CD4-positive, alpha-beta T cell (primary cell): ENCODE data around the gene TMEM242. TPM values are rescaled to one million over a fixed set of nuclear protein-coding genes. Genes with fewer than 3 reads are reported as not detected.

Experiments
- ATAC-seq: fragments of 200-7000 bp; cut with Tn5 transposase; one replicate; pipeline ENCODE4 v1.10.0; 2022; ENCODE audit warnings: mild to moderate bottlenecking; ENCODE audit not compliant: poor library complexity
- CTCF ChIA-PET: fragments of 350-600 bp; sonication (Branson Sonifier 250); formaldehyde crosslinking; loops from one replicate; lab custom pipeline; 2021; ENCODE audit warnings: antibody characterized with exemption, inconsistent platforms; lab: Charles Lee
- POLR2A ChIA-PET: fragments of 350-600 bp; sonication (Branson Sonifier 250); formaldehyde crosslinking; loops from one replicate; lab custom pipeline; 2021; ENCODE audit warnings: antibody characterized with exemption, inconsistent platforms; lab: Charles Lee
- DNase-seq, 14 experiments: peaks; one replicate each; pipeline ENCODE4 v3.0.0-alpha.2; 2013 to 2020; ENCODE audit warnings: mixed read lengths in 2 of 14
- H3K27ac ChIP-seq, 2 donors: one replicate each; pipeline versions ENCODE4 v1.5.1 to v1.7.0; 2013; ENCODE audit warnings: low read length in 2 of 2, low read depth in 1 of 2, mild to moderate bottlenecking in 1 of 2
- H3K27me3 ChIP-seq, 2 experiments: 1 replicate in 1 of 2; 2 replicates in 1 of 2; pipeline versions ENCODE4 v1.6.1 to v1.7.0; 2013; ENCODE audit warnings: low read length in 2 of 2, control low read depth in 1 of 2, mild to moderate bottlenecking in 1 of 2, moderate library complexity in 1 of 2; ENCODE audit not compliant: insufficient read depth in 2 of 2, control insufficient read depth in 1 of 2
- H3K36me3 ChIP-seq: one replicate; pipeline ENCODE4 v1.6.1; 2013; ENCODE audit warnings: low read length, control low read depth; ENCODE audit not compliant: insufficient read depth
- H3K4me1 ChIP-seq: one replicate; pipeline ENCODE4 v1.6.1; 2013; ENCODE audit warnings: low read length, control low read depth; ENCODE audit not compliant: insufficient read depth
- H3K4me3 ChIP-seq: one replicate; pipeline ENCODE4 v1.5.1; 2013; ENCODE audit warnings: mild to moderate bottlenecking, low read length, moderate library complexity
- H3K9me3 ChIP-seq, 2 experiments: 1 replicate in 1 of 2; 2 replicates in 1 of 2; pipeline versions ENCODE4 v1.6.1 to v1.7.0; 2013; ENCODE audit warnings: low read length in 2 of 2, mild to moderate bottlenecking in 2 of 2, control low read depth in 1 of 2, moderate library complexity in 1 of 2; ENCODE audit not compliant: control insufficient read depth in 1 of 2, insufficient read depth in 1 of 2
- H3K27ac Mint-ChIP-seq: one replicate; pipeline ENCODE4 v1.8.0; 2020; ENCODE audit warnings: mixed read lengths
- H3K27me3 Mint-ChIP-seq: one replicate; pipeline ENCODE4 v1.8.0; 2021; ENCODE audit warnings: mixed read lengths
- H3K36me3 Mint-ChIP-seq: one replicate; pipeline ENCODE4 v1.8.0; 2021; ENCODE audit warnings: low read depth, mixed read lengths
- H3K4me1 Mint-ChIP-seq: one replicate; pipeline ENCODE4 v1.8.0; 2021; ENCODE audit warnings: low read depth, mixed read lengths
- H3K4me3 Mint-ChIP-seq: one replicate; pipeline ENCODE4 v1.8.0; 2020; ENCODE audit warnings: mild to moderate bottlenecking, mixed read lengths
- H3K9me3 Mint-ChIP-seq: one replicate; pipeline ENCODE4 v1.8.0; 2020; ENCODE audit warnings: mixed read lengths
- intact Hi-C, 2 experiments: fragments of 100-400 bp; cut with DNase I in 1 of 2; cut with micrococcal nuclease in 1 of 2; formaldehyde crosslinking; loops; one replicate each; pipeline versions ENCODE4 v1.15.1 to v1.9.0; 2023 to 2025; cut with DNase I, micrococcal nuclease
- total RNA-seq, 174 experiments: library from RNA in 2 of 174; stranded (reverse) in 2 of 174; gene quantifications; one replicate each; pipeline ENCODE4 v1.2.3 and lab custom pipeline; 2021 to 2026
- TF ChIP-seq, protein P1 (sequence below): fragments of 200-600 bp; IDR thresholded peaks from one replicate; pipeline ENCODE4 v1.8.0; 2022; ENCODE audit warnings: antibody characterized with exemption, mild to moderate bottlenecking

TMEM242 gene
- total RNA-seq, 2 experiments from 2014 or later: 13.6 to 15.6 TPM

DNA sequence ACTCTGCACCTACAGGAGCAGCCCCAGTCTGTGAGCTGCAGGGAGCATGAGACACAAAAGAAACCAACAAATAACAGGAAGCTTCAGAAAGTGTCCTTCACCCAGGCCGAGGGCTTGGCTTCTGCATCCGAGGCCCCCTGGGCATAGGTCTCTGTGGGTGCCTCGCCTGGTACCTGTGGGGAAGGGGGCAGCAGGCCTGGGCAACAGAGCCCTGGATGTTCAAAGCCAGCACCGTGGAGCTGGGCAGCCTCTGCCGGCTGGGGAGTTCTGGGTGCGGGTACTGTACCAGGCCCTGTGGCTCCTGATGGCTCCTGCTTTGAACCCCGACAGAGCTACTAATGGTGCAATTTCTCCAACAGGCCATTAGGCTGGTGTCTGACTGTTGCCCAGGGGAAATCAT, 55.7 kb downstream of the TMEM242 start:
- H3K27me3 Mint-ChIP-seq: no peaks in the 10 kb centered on the region
- CTCF ChIA-PET: no interaction called here

DNA sequence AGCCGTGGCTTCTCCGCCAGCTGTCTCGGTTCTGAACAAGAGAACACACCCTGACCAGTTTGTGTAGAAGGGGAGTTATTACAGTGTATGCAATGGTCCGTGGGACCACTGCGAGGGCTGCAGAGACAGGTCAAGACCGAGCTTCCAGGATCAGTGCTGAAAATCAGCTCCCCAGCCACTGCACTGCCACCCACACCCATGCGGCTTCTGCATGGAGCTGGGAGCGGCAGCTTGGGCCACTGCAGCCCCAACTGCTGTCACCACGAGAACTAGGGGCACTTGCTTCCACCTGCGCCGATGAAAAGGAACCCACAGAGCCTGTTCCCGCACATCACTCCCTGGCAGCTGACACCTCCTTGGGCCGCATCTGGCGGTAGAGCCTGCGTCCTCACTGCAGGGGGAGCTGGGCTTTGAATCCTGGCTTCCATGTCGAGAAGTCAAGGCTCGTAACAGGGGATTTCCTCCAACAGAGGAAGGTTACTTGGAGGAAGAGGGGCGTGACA, 56.2 kb downstream of the TMEM242 start:
- Mint-ChIP-seq H3K9me3 (peaks cover 7% of the 10 kb centered on the region), H3K27me3 (no peaks in the 10 kb centered on the region), H3K4me3 (no peak overlapping the region), H3K36me3 (no peaks in the 10 kb centered on the region), H3K4me1 (no peaks in the 10 kb centered on the region), H3K27ac (no peak overlapping the region)
- Histone ChIP-seq H3K9me3 (peaks cover 0 to 7% of the 10 kb centered on the region in 2 experiments), H3K4me1 (no peaks in the 10 kb centered on the region), H3K27me3 (no peaks in the 10 kb centered on the region), H3K4me3 (no peak overlapping the region), H3K27ac (no peak overlapping the region), H3K36me3 (no peaks in the 10 kb centered on the region)
- ATAC-seq (no peak), DNase-seq (no peak)
- ChIA-PET POLR2A (interaction anchor here (0.6 kb wide), 1 partner anchor 197 kb away, joined by 3 read pairs; no protein-coding TSS in a partner anchor), CTCF (no interaction called here)
- TF ChIP-seq, protein P1, sequence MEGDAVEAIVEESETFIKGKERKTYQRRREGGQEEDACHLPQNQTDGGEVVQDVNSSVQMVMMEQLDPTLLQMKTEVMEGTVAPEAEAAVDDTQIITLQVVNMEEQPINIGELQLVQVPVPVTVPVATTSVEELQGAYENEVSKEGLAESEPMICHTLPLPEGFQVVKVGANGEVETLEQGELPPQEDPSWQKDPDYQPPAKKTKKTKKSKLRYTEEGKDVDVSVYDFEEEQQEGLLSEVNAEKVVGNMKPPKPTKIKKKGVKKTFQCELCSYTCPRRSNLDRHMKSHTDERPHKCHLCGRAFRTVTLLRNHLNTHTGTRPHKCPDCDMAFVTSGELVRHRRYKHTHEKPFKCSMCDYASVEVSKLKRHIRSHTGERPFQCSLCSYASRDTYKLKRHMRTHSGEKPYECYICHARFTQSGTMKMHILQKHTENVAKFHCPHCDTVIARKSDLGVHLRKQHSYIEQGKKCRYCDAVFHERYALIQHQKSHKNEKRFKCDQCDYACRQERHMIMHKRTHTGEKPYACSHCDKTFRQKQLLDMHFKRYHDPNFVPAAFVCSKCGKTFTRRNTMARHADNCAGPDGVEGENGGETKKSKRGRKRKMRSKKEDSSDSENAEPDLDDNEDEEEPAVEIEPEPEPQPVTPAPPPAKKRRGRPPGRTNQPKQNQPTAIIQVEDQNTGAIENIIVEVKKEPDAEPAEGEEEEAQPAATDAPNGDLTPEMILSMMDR: no peak
- intact Hi-C loops: no loop called here

More for the DNA sequence above, 55.7 kb downstream of the TMEM242 start:
- peaks cover 0 to 7% of the 10 kb centered on the region in 2 experiments for H3K9me3 ChIP-seq
- H3K9me3 Mint-ChIP-seq: peaks cover 7% of the 10 kb centered on the region
- H3K4me1 Mint-ChIP-seq: no peaks in the 10 kb centered on the region
- H3K27ac Mint-ChIP-seq: no peak overlapping the region
- H3K4me3 ChIP-seq: no peak overlapping the region
- H3K4me1 ChIP-seq: no peaks in the 10 kb centered on the region
- TF ChIP-seq, protein P1: no peak
- no peaks in the 10 kb centered on the region for H3K36me3 ChIP-seq
- H3K36me3 Mint-ChIP-seq: no peaks in the 10 kb centered on the region
- H3K27me3 ChIP-seq: no peaks in the 10 kb centered on the region
- ATAC-seq (no peak), DNase-seq (no peak)
- H3K4me3 Mint-ChIP-seq: no peak overlapping the region
- H3K27ac ChIP-seq: no peak overlapping the region
- intact Hi-C loops: no loop called here
- POLR2A ChIA-PET: interaction anchor here (0.6 kb wide), 1 partner anchor 198 kb away, joined by 3 read pairs; no protein-coding TSS in a partner anchor

DNA sequence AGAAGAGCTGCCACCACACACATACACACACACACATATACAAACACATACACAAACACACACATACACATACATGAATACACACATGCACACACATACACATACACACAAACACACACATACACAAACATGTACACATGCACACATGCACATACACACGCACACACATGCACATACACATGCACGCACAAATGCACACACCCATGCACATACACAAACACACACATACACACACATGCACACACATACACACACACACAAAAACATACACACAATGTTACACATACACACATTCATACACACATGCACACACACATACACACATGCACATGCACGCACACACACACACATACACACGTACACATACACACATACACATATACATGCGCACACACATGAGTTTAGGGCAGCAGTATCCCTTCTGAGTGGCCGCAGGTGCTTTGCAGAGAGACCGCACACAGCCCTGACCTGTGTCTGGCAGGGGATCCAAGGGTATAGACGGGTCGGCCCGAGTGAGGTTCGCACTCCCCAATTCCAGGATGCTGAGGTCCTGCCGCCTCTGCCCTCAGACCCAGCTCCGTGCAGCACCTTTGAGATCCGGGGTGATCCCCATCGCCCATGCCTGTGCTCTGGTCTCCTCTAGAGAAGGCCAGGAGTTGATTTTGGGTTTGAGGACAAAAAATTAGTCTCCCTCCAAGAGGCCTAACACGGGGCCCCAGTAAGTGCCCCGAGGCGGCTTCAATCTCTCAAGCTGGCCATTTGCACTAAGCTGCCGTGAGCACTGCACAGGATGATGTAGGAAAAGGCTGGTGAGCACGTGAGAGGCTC, 56.8 kb downstream of the TMEM242 start:
- H3K27me3 Mint-ChIP-seq: no peaks in the 10 kb centered on the region

More for the DNA sequence above, 56.8 kb downstream of the TMEM242 start:
- Mint-ChIP-seq H3K4me3 (no peak overlapping the region), H3K27ac (no peak overlapping the region), H3K9me3 (peaks cover 7% of the 10 kb centered on the region), H3K36me3 (no peaks in the 10 kb centered on the region), H3K4me1 (no peaks in the 10 kb centered on the region)
- no peaks in the 10 kb centered on the region for H3K36me3 ChIP-seq
- intact Hi-C loops: no loop called here
- no peaks in the 10 kb centered on the region for H3K4me1 ChIP-seq
- POLR2A ChIA-PET: no interaction called here
- no peaks in the 10 kb centered on the region for H3K27me3 ChIP-seq
- CTCF ChIA-PET: no interaction called here
- H3K9me3 ChIP-seq: peaks cover 0 to 7% of the 10 kb centered on the region in 2 experiments
- H3K27ac ChIP-seq: no peak overlapping the region
- no peak for ATAC-seq
- no peak overlapping the region for H3K4me3 ChIP-seq
- TF ChIP-seq, protein P1: no peak
- no peak for DNase-seq
